SJCRH30 (cell line): ENCODE measurements around the gene TTC28. TPM values are rescaled to one million over a fixed set of nuclear protein-coding genes. Genes with fewer than 3 reads are reported as not detected.
A peak's percentile ranks its signal among the peaks of the same experiment; 100 is the strongest.

Experiments
- DNase-seq, 2 experiments: peaks; one replicate each; pipeline ENCODE4 v3.0.0-alpha.2; 2015 to 2020
- H3K27ac ChIP-seq: fragments of 250-450 bp; sonication (Bioruptor Pico); 2 replicates; pipeline ENCODE4 v1.5.1; 2020; ENCODE audit warnings: mild to moderate bottlenecking, moderate library complexity
- H3K27me3 ChIP-seq: fragments of 250-450 bp; sonication (Bioruptor Pico); 2 replicates; pipeline ENCODE4 v1.5.1; 2020; ENCODE audit warnings: mild to moderate bottlenecking, moderate library complexity
- H3K36me3 ChIP-seq: fragments of 250-450 bp; sonication (Bioruptor Pico); 2 replicates; pipeline ENCODE4 v1.5.1; 2020; ENCODE audit warnings: mild to moderate bottlenecking, moderate library complexity
- H3K4me1 ChIP-seq: fragments of 250-450 bp; sonication (Bioruptor Pico); 2 replicates; pipeline ENCODE4 v1.5.1; 2020; ENCODE audit warnings: mild to moderate bottlenecking, moderate library complexity
- H3K4me3 ChIP-seq: fragments of 250-450 bp; sonication (Bioruptor Pico); 2 replicates; pipeline ENCODE4 v1.5.1; 2020; ENCODE audit warnings: mild to moderate bottlenecking, moderate library complexity
- H3K9me3 ChIP-seq: fragments of 250-450 bp; sonication (Bioruptor Pico); replicated peaks from 2 replicates; pipeline ENCODE4 v1.5.1; 2020; ENCODE audit warnings: mild to moderate bottlenecking, moderate library complexity
- total RNA-seq: library from RNA; depleted of rRNA; stranded (reverse); fragments of >200 nt; shearing (Covaris generic); gene quantifications from 2 replicates; pipeline ENCODE4 v1.2.3, GENCODE V29; 2014

Gene TTC28
- total RNA-seq, 1 experiment from 2014 or later = 12.8 TPM

DNA sequence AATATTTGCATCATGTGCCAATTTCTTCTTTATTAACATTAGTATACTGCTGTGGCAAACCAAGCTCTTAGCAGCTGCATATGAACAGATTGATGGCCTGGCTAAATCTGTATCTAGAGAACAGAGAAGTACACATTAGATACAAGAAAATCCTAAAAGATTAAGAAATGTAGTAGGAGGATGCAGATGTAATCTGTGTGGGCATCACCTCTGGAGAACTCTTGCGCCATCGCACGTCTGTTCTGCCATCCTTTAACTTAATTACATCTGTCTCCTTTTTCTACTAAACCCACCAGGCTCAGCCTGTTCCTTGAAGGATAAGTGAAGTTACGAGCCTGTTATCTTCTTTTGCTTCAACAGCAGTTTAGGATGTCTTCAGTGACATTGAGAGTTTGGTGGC is 564.2 kb downstream of the TTC28 start:
- no peak for DNase-seq
- Histone ChIP-seq H3K9me3 (no peaks in the 10 kb centered on the region), H3K36me3 (no peaks in the 10 kb centered on the region), H3K27ac (no peak overlapping the region), H3K4me3 (no peak overlapping the region), H3K4me1 (0 out of 2 replicates have a peak, but pooled peaks cover 3% of the 10 kb centered on the region), H3K27me3 (no peaks in the 10 kb centered on the region)

GRCh38 chr22:28112548-28113043 is 567.0 kb downstream of the TTC28 start:
- peak; percentile 10 to 56 for DNase-seq
- H3K4me3 ChIP-seq = no peak overlapping the region
- no peaks in the 10 kb centered on the region for H3K36me3 ChIP-seq
- no peaks in the 10 kb centered on the region for H3K27me3 ChIP-seq
- H3K4me1 ChIP-seq = peaks cover 4% of the 10 kb centered on the region
- no peak overlapping the region for H3K27ac ChIP-seq
- no peaks in the 10 kb centered on the region for H3K9me3 ChIP-seq

DNA sequence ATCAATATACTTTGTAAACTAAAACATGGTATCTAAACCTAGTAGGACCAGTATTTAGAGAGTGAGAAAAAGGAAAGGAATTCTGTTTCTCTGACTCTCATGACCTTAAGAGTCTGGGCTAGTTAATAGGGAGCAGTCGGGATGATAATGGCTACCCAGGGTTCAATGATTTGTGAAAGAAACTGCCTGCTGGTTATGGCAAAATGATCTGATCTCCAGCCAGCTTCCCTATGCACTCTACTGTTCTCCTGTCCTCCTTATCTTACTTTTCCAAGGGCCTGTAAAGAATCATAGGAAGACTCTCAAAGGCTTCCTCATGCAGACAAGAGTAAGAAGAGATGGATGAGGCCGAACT is 567.5 kb downstream of the TTC28 start:
- Histone ChIP-seq H3K27ac (no peak overlapping the region), H3K9me3 (no peaks in the 10 kb centered on the region), H3K27me3 (no peaks in the 10 kb centered on the region), H3K4me3 (no peak overlapping the region), H3K4me1 (peaks cover 8% of the 10 kb centered on the region), H3K36me3 (no peaks in the 10 kb centered on the region)
- no peak for DNase-seq

GRCh38 chr22:28111501-28112189 is 568.0 kb downstream of the TTC28 start:
- Histone ChIP-seq H3K4me1 (peaks cover 13% of the 10 kb centered on the region), H3K9me3 (no peaks in the 10 kb centered on the region), H3K27ac (no peak overlapping the region), H3K4me3 (no peak overlapping the region), H3K36me3 (no peaks in the 10 kb centered on the region), H3K27me3 (no peaks in the 10 kb centered on the region)
- DNase-seq = no peak

GRCh38 chr22:28108851-28109250 is 570.8 kb downstream of the TTC28 start:
- Histone ChIP-seq H3K27ac (no peak overlapping the region), H3K36me3 (peaks cover 8% of the 10 kb centered on the region), H3K4me3 (no peak overlapping the region), H3K4me1 (peaks cover 32% of the 10 kb centered on the region), H3K27me3 (no peaks in the 10 kb centered on the region), H3K9me3 (no peaks in the 10 kb centered on the region)
- no peak for DNase-seq

GRCh38 chr22:28106617-28107016 is 573.0 kb downstream of the TTC28 start:
- H3K27ac ChIP-seq = peak overlapping the region; percentile 87
- H3K36me3 ChIP-seq = peaks cover 8% of the 10 kb centered on the region
- H3K4me3 ChIP-seq = no peak overlapping the region
- no peaks in the 10 kb centered on the region for H3K27me3 ChIP-seq
- DNase-seq = peak; percentile 57 to 88
- H3K9me3 ChIP-seq = no peaks in the 10 kb centered on the region
- H3K4me1 ChIP-seq = peaks cover 32% of the 10 kb centered on the region

- Histone ChIP-seq H3K4me1 (peaks cover 32% of the 10 kb centered on the region), H3K27me3 (no peaks in the 10 kb centered on the region), H3K36me3 (peaks cover 8% of the 10 kb centered on the region), H3K4me3 (no peak overlapping the region), H3K9me3 (no peaks in the 10 kb centered on the region), H3K27ac (peak overlapping the region; percentile 87)
- DNase-seq = no peak
Measured at GRCh38 chr22:28105988-28106387, 573.7 kb downstream of the TTC28 start.

DNA sequence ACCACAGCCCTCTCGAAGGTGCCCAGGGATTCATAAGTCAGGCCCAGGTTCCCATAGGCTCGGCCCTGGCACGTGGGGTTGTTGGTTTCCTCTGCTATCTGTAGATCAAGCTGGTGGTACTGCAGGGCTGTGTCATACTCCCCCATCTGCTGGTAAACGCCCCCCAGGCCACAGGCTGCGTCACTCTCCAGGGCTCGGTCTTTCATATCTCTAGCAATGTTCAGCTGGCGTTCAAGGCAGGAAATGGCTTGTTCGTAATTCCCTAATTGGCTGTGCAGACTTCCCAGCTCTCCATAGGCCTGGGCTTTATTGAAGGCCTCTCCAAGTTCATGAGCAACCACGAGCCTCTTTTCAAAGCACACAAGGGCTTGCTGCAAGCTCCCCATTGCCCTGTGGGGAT is 574.2 kb downstream of the TTC28 start:
- peak; percentile 85 to 92 for DNase-seq
- no peaks in the 10 kb centered on the region for H3K27me3 ChIP-seq
- H3K4me1 ChIP-seq = peaks cover 32% of the 10 kb centered on the region
- H3K9me3 ChIP-seq = no peaks in the 10 kb centered on the region
- H3K27ac ChIP-seq = peak overlapping the region; percentile 87
- no peak overlapping the region for H3K4me3 ChIP-seq
- H3K36me3 ChIP-seq = peaks cover 8% of the 10 kb centered on the region

DNA sequence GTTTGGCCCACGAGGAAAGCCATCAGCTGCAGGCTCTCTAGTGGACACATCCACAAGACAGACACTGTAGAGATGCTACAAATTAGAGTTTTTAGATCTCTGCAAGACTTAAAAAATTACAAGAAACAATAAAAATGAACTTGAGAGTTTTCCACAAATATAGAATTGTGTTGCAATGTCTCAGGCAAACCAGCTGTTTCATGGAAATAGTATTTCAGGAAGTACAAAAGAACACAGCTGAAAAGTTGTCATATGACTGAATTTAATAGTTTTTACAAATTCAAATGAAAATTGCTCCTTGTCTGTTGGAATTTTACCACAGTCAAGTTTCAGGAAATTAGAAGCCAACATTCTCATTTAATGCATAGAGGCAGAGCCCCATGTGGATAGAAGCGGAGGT is 576.0 kb downstream of the TTC28 start:
- H3K4me3 ChIP-seq = no peak overlapping the region
- H3K27ac ChIP-seq = no peak overlapping the region
- no peaks in the 10 kb centered on the region for H3K9me3 ChIP-seq
- H3K36me3 ChIP-seq = peaks cover 8% of the 10 kb centered on the region
- H3K27me3 ChIP-seq = no peaks in the 10 kb centered on the region
- peaks cover 32% of the 10 kb centered on the region for H3K4me1 ChIP-seq
- no peak for DNase-seq

GRCh38 chr22:28102151-28102812 is 577.4 kb downstream of the TTC28 start:
- no peak for DNase-seq
- H3K4me3 ChIP-seq = no peak overlapping the region
- H3K9me3 ChIP-seq = no peaks in the 10 kb centered on the region
- no peak overlapping the region for H3K27ac ChIP-seq
- H3K36me3 ChIP-seq = peaks cover 8% of the 10 kb centered on the region
- no peaks in the 10 kb centered on the region for H3K27me3 ChIP-seq
- H3K4me1 ChIP-seq = peaks cover 35% of the 10 kb centered on the region

GRCh38 chr22:28097627-28098026 is 582.0 kb downstream of the TTC28 start:
- H3K4me1 ChIP-seq = peaks cover 45% of the 10 kb centered on the region
- DNase-seq = peak; percentile 39 to 74
- H3K36me3 ChIP-seq = peaks cover 2% of the 10 kb centered on the region; the same call in 1 of the 2 replicates
- H3K9me3 ChIP-seq = no peaks in the 10 kb centered on the region
- H3K27ac ChIP-seq = peak overlapping the region; percentile 47
- no peaks in the 10 kb centered on the region for H3K27me3 ChIP-seq
- H3K4me3 ChIP-seq = no peak overlapping the region

- DNase-seq = no peak
- no peak overlapping the region; the same call in 1 of the 2 replicates for H3K27ac ChIP-seq
- no peak overlapping the region for H3K4me3 ChIP-seq
- peaks cover 45% of the 10 kb centered on the region for H3K4me1 ChIP-seq
- no peaks in the 10 kb centered on the region for H3K9me3 ChIP-seq
- H3K27me3 ChIP-seq = no peaks in the 10 kb centered on the region
- H3K36me3 ChIP-seq = peaks cover 2% of the 10 kb centered on the region; the same call in 1 of the 2 replicates
Measured at GRCh38 chr22:28096161-28096560, 583.5 kb downstream of the TTC28 start.

DNA sequence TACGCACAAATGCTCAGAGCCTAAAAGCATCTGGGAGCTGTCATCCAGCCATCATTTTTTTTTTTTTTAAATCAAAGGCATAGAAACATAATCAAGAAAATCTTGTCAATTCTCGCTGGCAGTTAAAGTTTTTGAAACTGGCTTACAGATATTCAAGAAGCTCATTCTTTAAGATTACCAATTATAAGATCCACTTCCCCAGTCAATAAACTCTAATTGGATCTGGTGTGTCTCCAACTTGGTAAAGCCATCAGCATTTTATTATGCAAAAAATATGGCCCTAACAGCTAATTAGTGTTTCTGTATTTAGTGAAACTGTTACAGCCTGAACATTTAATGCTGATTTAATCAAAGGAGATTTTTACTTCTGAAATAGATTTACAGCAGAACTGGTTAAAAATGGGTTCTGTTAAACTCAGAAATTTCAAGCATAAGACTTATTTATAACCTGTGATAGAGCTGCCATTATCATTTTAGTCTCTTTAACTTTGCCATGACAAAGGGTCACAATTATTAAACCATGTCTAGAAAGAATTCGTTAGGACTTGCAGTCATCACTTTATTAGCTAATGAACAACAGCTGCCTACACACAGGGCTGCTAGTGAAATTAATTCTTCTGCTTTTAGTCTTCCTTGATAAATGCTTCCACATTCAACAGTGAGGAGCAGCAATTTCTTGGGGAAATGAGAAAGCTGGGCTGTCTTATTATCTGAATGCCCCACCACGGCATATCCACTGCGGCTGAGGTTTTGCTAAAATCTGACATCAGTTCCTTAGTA is 584.1 kb downstream of the TTC28 start:
- Histone ChIP-seq H3K4me3 (no peak overlapping the region), H3K36me3 (peaks cover 6% of the 10 kb centered on the region; the same call in 1 of the 2 replicates), H3K27ac (peak overlapping the region; percentile 92), H3K27me3 (no peaks in the 10 kb centered on the region), H3K4me1 (peaks cover 45% of the 10 kb centered on the region), H3K9me3 (no peaks in the 10 kb centered on the region)
- DNase-seq = no peak

DNA sequence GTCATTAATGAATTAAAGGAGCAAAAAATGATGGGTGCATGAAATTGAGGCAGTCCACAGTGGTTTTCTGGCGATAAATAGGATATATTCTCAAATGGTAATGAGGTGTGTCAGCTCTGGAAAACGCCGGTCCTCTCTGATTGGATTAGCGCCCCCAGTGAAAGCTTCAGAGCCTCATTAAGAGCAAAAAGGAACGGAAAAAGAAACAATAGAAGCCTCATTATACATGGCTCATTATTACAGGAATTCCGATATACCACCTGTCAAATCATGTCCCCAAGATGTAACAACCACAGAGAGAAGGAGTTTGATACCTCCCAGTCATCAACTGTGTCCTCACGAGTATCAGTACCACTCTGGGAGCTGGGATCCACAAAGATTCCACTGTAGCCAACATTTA is 584.9 kb downstream of the TTC28 start:
- Histone ChIP-seq H3K9me3 (no peaks in the 10 kb centered on the region), H3K27ac (peak overlapping the region; percentile 92), H3K36me3 (peaks cover 6% of the 10 kb centered on the region; the same call in 1 of the 2 replicates), H3K27me3 (no peaks in the 10 kb centered on the region), H3K4me3 (no peak overlapping the region), H3K4me1 (peaks cover 45% of the 10 kb centered on the region)
- DNase-seq = peak; percentile 45 to 83

GRCh38 chr22:28093711-28094110 is 585.9 kb downstream of the TTC28 start:
- Histone ChIP-seq H3K4me3 (no peak overlapping the region), H3K27me3 (no peaks in the 10 kb centered on the region), H3K36me3 (peaks cover 6% of the 10 kb centered on the region; the same call in 1 of the 2 replicates), H3K27ac (peak overlapping the region; percentile 92), H3K4me1 (peaks cover 45% of the 10 kb centered on the region), H3K9me3 (no peaks in the 10 kb centered on the region)
- DNase-seq = no peak
